Type B pancreatic cell (in vitro differentiated cells): ENCODE results near the gene PODXL2. TPM values are rescaled to one million over a fixed set of nuclear protein-coding genes. Genes with fewer than 3 reads are reported as not detected.

Source experiments
- DNase-seq: peaks from one replicate; pipeline ENCODE4 v3.0.0; 2021; ENCODE audit warnings: mixed read lengths; ENCODE audit not compliant: unreplicated experiment; ENCODE audit errors: extremely low spot score
- H3K27ac Mint-ChIP-seq: 2 replicates; pipeline ENCODE4 v1.8.0; 2021; ENCODE audit warnings: mild to moderate bottlenecking, mixed read lengths
- H3K27me3 Mint-ChIP-seq: 2 replicates; pipeline ENCODE4 v1.8.0; 2021; ENCODE audit warnings: mixed read lengths
- H3K36me3 Mint-ChIP-seq: 2 replicates; pipeline ENCODE4 v1.8.0; 2021; ENCODE audit warnings: mixed read lengths
- H3K4me1 Mint-ChIP-seq: one replicate; pipeline ENCODE4 v1.8.0; 2021; ENCODE audit warnings: mixed read lengths; ENCODE audit not compliant: unreplicated experiment
- H3K4me3 Mint-ChIP-seq: 2 replicates; pipeline ENCODE4 v1.8.0; 2021; ENCODE audit warnings: mild to moderate bottlenecking, mixed read lengths
- H3K9me3 Mint-ChIP-seq: 2 replicates; pipeline ENCODE4 v1.8.0; 2021; ENCODE audit warnings: mixed read lengths
- CTCF ChIP-seq: fragments of 200-600 bp; sonication (generic); conservative IDR thresholded peaks from 2 replicates; pipeline ENCODE4 v1.5.0; 2021; ENCODE audit warnings: antibody characterized with exemption, mild to moderate bottlenecking
- total RNA-seq: library from RNA; stranded (reverse); gene quantifications from 2 replicates; pipeline ENCODE4 v1.2.1, GENCODE V29; 2021; ENCODE audit warnings: low replicate concordance

Gene PODXL2
- total RNA-seq, 1 donor from 2014 or later = 48.9 TPM

GRCh38 chr3:127618891-127619290 lies 10.1 kb upstream of the PODXL2 start:
- H3K9me3 Mint-ChIP-seq = no peaks in the 10 kb centered on the region
- H3K4me3 Mint-ChIP-seq = no peak overlapping the region
- TF ChIP-seq CTCF = no peak
- no peaks in the 10 kb centered on the region for H3K27me3 Mint-ChIP-seq
- DNase-seq = no peak
- no peak overlapping the region for H3K27ac Mint-ChIP-seq
- H3K4me1 Mint-ChIP-seq = no peaks in the 10 kb centered on the region
- peaks cover 39% of the 10 kb centered on the region for H3K36me3 Mint-ChIP-seq

- H3K4me3 Mint-ChIP-seq = no peak overlapping the region
- H3K9me3 Mint-ChIP-seq = no peaks in the 10 kb centered on the region
- H3K36me3 Mint-ChIP-seq = peaks cover 33% of the 10 kb centered on the region
- peaks cover 8% of the 10 kb centered on the region for H3K27me3 Mint-ChIP-seq
- no peaks in the 10 kb centered on the region for H3K4me1 Mint-ChIP-seq
- no peak for TF ChIP-seq CTCF
- no peak overlapping the region for H3K27ac Mint-ChIP-seq
- no peak for DNase-seq
These were observed 8.2 kb upstream of the PODXL2 start for GRCh38 chr3:127620637-127621375.

- Mint-ChIP-seq H3K9me3 (no peaks in the 10 kb centered on the region), H3K4me3 (no peak overlapping the region), H3K27ac (no peak overlapping the region), H3K4me1 (no peaks in the 10 kb centered on the region), H3K27me3 (peaks cover 19% of the 10 kb centered on the region), H3K36me3 (peaks cover 29% of the 10 kb centered on the region)
- no peak for DNase-seq
- TF ChIP-seq CTCF = no peak
These were observed 7.0 kb upstream of the PODXL2 start for GRCh38 chr3:127622031-127622430.

GRCh38 chr3:127622772-127623576 lies 6.0 kb upstream of the PODXL2 start:
- Mint-ChIP-seq H3K27me3 (peaks cover 29% of the 10 kb centered on the region), H3K27ac (no peak overlapping the region), H3K4me1 (no peaks in the 10 kb centered on the region), H3K4me3 (no peak overlapping the region), H3K36me3 (peaks cover 27% of the 10 kb centered on the region), H3K9me3 (no peaks in the 10 kb centered on the region)
- TF ChIP-seq CTCF = no peak
- DNase-seq = no peak

GRCh38 chr3:127624063-127624462 lies 4.9 kb upstream of the PODXL2 start:
- Mint-ChIP-seq H3K27me3 (peaks cover 36% of the 10 kb centered on the region), H3K4me3 (no peak overlapping the region), H3K4me1 (no peaks in the 10 kb centered on the region), H3K36me3 (peaks cover 16% of the 10 kb centered on the region), H3K9me3 (no peaks in the 10 kb centered on the region), H3K27ac (no peak overlapping the region)
- no peak for TF ChIP-seq CTCF
- DNase-seq = no peak
